HCT116 (cell line): Measurements from ENCODE around the gene FAM185A. TPM values are rescaled to one million over a fixed set of nuclear protein-coding genes. Genes with fewer than 3 reads are reported as not detected.
"Not testable (repeated sequence)": the region's sequence is repeated elsewhere in the genome, so short reads cannot be mapped to it uniquely, and the experiment has no call there.

Experiments used
- ATAC-seq: fragments of 200-7000 bp; cut with Tn5 transposase; 2 replicates; pipeline ENCODE4 v1.9.1; 2020; ENCODE audit warnings: mild to moderate bottlenecking, moderate library complexity
- BruUV-seq: library from RNA; stranded (reverse); fragments of 400-500 nt; replicated peaks from 2 replicates; lab custom pipeline; 2021; lab: Mats Ljungman, UMichigan
- CTCF ChIA-PET: fragments of 300-600 bp; sonication (Branson Sonifier 250); formaldehyde crosslinking; loops from one replicate; lab custom pipeline; 2021; ENCODE audit warnings: antibody characterized with exemption; lab: Charles Lee
- POLR2A ChIA-PET: fragments of 300-600, 350-600 bp; sonication (Branson Sonifier 250); formaldehyde crosslinking; loops from one replicate; lab custom pipeline; 2021; ENCODE audit warnings: antibody characterized with exemption; lab: Charles Lee
- RAD21 ChIA-PET, 2 experiments: fragments of 300-600 bp; sonication (Branson Sonifier 250); formaldehyde crosslinking; loops; one replicate each; lab custom pipeline; 2023; ENCODE audit warnings: low total read pairs in 2 of 2; ENCODE audit not compliant: uncharacterized antibody in 2 of 2, unreplicated experiment in 2 of 2, low non-redundant PET in 1 of 2; lab: Charles Lee
- DNase-seq: peaks from one replicate; pipeline ENCODE4 v3.0.0-alpha.2; 2010; ENCODE audit warnings: low read depth, low spot score
- H2AFZ ChIP-seq: fragments of 200-600 bp; shearing (Covaris generic), sonication (generic); 2 replicates; pipeline ENCODE4 v1.6.1; 2017; ENCODE audit warnings: low read depth, mixed run types, mixed read lengths, antibody characterized with exemption, low read length; ENCODE audit not compliant: poor library complexity, severe bottlenecking
- H3K27ac ChIP-seq: 2 replicates; pipeline ENCODE4 v1.5.1; 2012; ENCODE audit warnings: low read depth, low read length
- H3K27me3 ChIP-seq: fragments of 200-600 bp; sonication (generic); 2 replicates; pipeline ENCODE4 v1.6.1; 2016; ENCODE audit warnings: mixed run types, low read length, mixed read lengths; ENCODE audit not compliant: insufficient read depth
- H3K36me3 ChIP-seq, 2 experiments: fragments of 200-500 bp in 1 of 2; fragments of 200-600 bp in 1 of 2; sonication (Bioruptor generic) in 1 of 2; sonication (generic) in 1 of 2; 2 replicates each; pipeline versions ENCODE4 v1.5.1 to v1.6.1; 2014 to 2016; ENCODE audit warnings: low read length in 2 of 2, inconsistent platforms in 1 of 2, mixed read lengths in 1 of 2, mixed run types in 1 of 2; ENCODE audit not compliant: insufficient read depth in 2 of 2, control insufficient read depth in 1 of 2
- H3K4me1 ChIP-seq, 2 experiments: fragments of 200-600 bp in 1 of 2; sonication (generic) in 1 of 2; 2 replicates each; pipeline versions ENCODE4 v1.5.1 to v1.6.1; 2012 to 2017; ENCODE audit warnings: low read length in 2 of 2, inconsistent platforms in 1 of 2, mild to moderate bottlenecking in 1 of 2, mixed read lengths in 1 of 2, mixed run types in 1 of 2, moderate library complexity in 1 of 2; ENCODE audit not compliant: insufficient read depth in 2 of 2, control insufficient read depth in 1 of 2
- H3K4me2 ChIP-seq: fragments of 200-600 bp; sonication (generic); 2 replicates; pipeline ENCODE4 v1.6.1; 2017; ENCODE audit warnings: mixed run types, low read length, mixed read lengths
- H3K4me3 ChIP-seq, 2 experiments: fragments of 200-600 bp in 1 of 2; sonication (generic) in 1 of 2; replicated peaks in 1 of 2; 2 replicates each; pipeline ENCODE4 v1.5.1; 2011 to 2016; ENCODE audit warnings: low read length in 2 of 2, control low read depth in 1 of 2, low read depth in 1 of 2, mild to moderate bottlenecking in 1 of 2, mixed read lengths in 1 of 2, mixed run types in 1 of 2
- H3K79me2 ChIP-seq: fragments of 200-600 bp; sonication (generic); 2 replicates; pipeline ENCODE4 v1.6.1; 2017; ENCODE audit warnings: mild to moderate bottlenecking, mixed run types, low read length, moderate library complexity, mixed read lengths; ENCODE audit not compliant: insufficient read depth
- H3K9ac ChIP-seq: fragments of 200-600 bp; sonication (generic); 2 replicates; pipeline ENCODE4 v1.6.1; 2016; ENCODE audit warnings: low read length, mixed read lengths
- H3K9me2 ChIP-seq: fragments of 200-600 bp; sonication (generic), shearing (Covaris generic); 2 replicates; pipeline ENCODE4 v1.6.1; 2017; ENCODE audit warnings: mixed run types, mild to moderate bottlenecking, moderate library complexity; ENCODE audit not compliant: insufficient read depth
- H3K9me3 ChIP-seq, 2 experiments: fragments of 200-500 bp in 1 of 2; fragments of 200-600 bp in 1 of 2; sonication (Bioruptor generic) in 1 of 2; sonication (generic) in 1 of 2; 2 replicates each; pipeline ENCODE4 v1.6.1; 2014 to 2017; ENCODE audit warnings: low read length in 2 of 2, mixed read lengths in 2 of 2, inconsistent platforms in 1 of 2, low read depth in 1 of 2, mild to moderate bottlenecking in 1 of 2, mixed run types in 1 of 2, moderate library complexity in 1 of 2; ENCODE audit not compliant: control insufficient read depth in 1 of 2, insufficient read depth in 1 of 2
- H4K20me1 ChIP-seq: fragments of 200-600 bp; sonication (generic), shearing (Covaris generic); 2 replicates; pipeline ENCODE4 v1.6.1; 2017; ENCODE audit warnings: mixed run types, mild to moderate bottlenecking, moderate library complexity; ENCODE audit not compliant: insufficient read depth
- intact Hi-C: fragments of 100-400 bp; cut with micrococcal nuclease; formaldehyde crosslinking; loops from 2 replicates; pipeline ENCODE4 v1.10.0; 2022
- total RNA-seq: library from RNA; stranded (reverse); gene quantifications from one replicate; pipeline ENCODE4 v1.2.1, GENCODE V29; 2021; ENCODE audit not compliant: unreplicated experiment

Gene FAM185A
- total RNA-seq, 1 experiment from 2014 or later = 8.0 TPM

- H3K27me3 ChIP-seq, H4K20me1 ChIP-seq, ATAC-seq, H3K9me3 ChIP-seq, POLR2A ChIA-PET, H3K4me3 ChIP-seq, H3K4me2 ChIP-seq, BruUV-seq, H3K79me2 ChIP-seq, RAD21 ChIA-PET, H3K4me1 ChIP-seq, H3K9ac ChIP-seq, intact Hi-C loops, H3K9me2 ChIP-seq, CTCF ChIA-PET, H2AFZ ChIP-seq, H3K36me3 ChIP-seq, H3K27ac ChIP-seq, DNase-seq: not testable (repeated sequence)
These were observed 33.9 kb upstream of the FAM185A start for GRCh38 chr7:102714774-102715522.

- CTCF ChIA-PET, H3K9me2 ChIP-seq, intact Hi-C loops, H3K9me3 ChIP-seq, BruUV-seq, H3K27ac ChIP-seq, RAD21 ChIA-PET, H2AFZ ChIP-seq, H3K36me3 ChIP-seq, H3K27me3 ChIP-seq, H3K4me1 ChIP-seq, POLR2A ChIA-PET, H4K20me1 ChIP-seq, DNase-seq, H3K4me2 ChIP-seq, H3K79me2 ChIP-seq, H3K9ac ChIP-seq, H3K4me3 ChIP-seq: not testable (repeated sequence)
- ATAC-seq = peak; percentile 81
These were observed 33.1 kb upstream of the FAM185A start for GRCh38 chr7:102715718-102716117.

DNA sequence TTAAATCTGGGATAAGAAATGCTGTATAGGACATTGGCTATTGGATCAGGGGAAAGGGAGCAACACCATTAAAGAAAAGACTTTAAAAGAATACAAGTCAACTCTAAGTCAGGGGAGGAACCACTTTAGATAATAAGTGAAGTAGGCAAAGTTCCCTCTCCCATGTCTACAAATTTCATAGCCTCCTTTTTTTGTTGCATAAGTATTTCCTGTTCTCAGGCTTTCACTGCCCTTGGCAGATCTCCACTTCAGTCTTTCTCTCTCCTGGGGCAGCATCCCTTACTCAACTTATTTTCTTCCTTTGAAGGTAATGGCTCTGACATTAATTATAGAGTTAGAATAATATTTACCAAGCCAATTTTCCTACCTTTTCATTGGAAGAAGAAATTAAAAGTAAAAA is 30.3 kb upstream of the FAM185A start:
- H2AFZ ChIP-seq, H3K9ac ChIP-seq, H3K9me2 ChIP-seq, H3K36me3 ChIP-seq, CTCF ChIA-PET, DNase-seq, H3K79me2 ChIP-seq, POLR2A ChIA-PET, H3K27me3 ChIP-seq, H4K20me1 ChIP-seq, RAD21 ChIA-PET, ATAC-seq, H3K4me1 ChIP-seq, BruUV-seq, H3K4me2 ChIP-seq, H3K27ac ChIP-seq, intact Hi-C loops, H3K9me3 ChIP-seq, H3K4me3 ChIP-seq: not testable (repeated sequence)

- H3K27me3 ChIP-seq, H4K20me1 ChIP-seq, H3K4me3 ChIP-seq, H3K79me2 ChIP-seq, POLR2A ChIA-PET, H3K4me1 ChIP-seq, DNase-seq, H3K9me3 ChIP-seq, ATAC-seq, H3K4me2 ChIP-seq, BruUV-seq, H3K36me3 ChIP-seq, H3K9ac ChIP-seq, H2AFZ ChIP-seq, H3K9me2 ChIP-seq, CTCF ChIA-PET, H3K27ac ChIP-seq, intact Hi-C loops, RAD21 ChIA-PET: not testable (repeated sequence)
These were observed 22.6 kb upstream of the FAM185A start for GRCh38 chr7:102726170-102726569.
